DMS114 treated with DMSO at 0.1 percent for 48 hours (cell line): Measurements from ENCODE around the gene DDX20.
"Not testable (repeated sequence)": the region's sequence is repeated elsewhere in the genome, so short reads cannot be mapped to it uniquely, and the experiment has no call there.

ENCODE experiments used
- DNase-seq: peaks from one replicate; lab custom pipeline; 2025; ENCODE audit not compliant: unreplicated experiment; lab: John Stamatoyannopoulos, UW

The DDX20 gene

DNA sequence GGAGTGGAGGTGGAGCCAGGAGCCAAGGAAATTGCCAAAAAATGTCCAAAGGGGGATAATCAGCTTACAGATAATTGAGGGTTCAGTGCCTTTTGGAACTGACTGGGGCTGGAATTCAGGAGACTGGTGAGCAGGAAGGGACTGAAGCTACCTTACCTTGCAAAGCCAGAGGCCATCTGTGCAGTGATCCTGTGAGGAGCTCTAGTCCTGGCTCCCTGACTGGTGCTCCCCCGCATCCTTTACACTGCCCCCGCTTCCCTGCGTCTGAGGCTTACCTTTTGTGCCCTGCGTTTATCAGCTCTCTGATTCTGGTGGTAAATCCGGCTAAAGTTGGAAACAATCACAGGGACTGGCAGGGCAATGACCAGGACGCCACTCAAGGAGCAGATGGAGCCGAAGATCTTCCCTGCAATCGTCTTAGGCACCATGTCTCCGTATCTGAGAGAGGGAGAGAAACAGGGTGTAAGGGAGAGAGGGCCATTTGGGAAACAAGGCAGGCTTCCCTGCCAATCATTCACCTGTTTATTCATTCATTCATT, 31.0 kb downstream of the DDX20 start:
- DNase-seq, result no peak

DNA sequence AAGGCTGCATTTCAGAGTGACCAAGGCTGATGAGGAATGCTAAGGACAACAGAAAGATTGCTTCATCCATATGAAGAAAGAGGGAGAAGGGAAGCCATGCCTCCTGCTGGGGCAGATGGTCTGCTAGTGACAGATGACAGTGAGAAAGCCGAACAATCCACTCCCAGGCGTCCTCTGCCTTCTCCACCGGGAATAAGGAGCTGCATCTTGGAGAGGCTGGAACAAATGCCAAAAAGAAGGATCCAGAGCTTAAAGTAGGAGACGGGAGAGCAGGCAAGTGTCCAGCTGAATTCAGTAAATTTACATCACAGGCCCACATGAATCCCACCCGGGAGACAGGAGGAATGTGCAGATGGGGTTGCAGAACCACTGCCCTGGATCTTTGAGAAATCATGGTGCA, 33.4 kb downstream of the DDX20 start:
- DNase-seq, result no peak

DNA sequence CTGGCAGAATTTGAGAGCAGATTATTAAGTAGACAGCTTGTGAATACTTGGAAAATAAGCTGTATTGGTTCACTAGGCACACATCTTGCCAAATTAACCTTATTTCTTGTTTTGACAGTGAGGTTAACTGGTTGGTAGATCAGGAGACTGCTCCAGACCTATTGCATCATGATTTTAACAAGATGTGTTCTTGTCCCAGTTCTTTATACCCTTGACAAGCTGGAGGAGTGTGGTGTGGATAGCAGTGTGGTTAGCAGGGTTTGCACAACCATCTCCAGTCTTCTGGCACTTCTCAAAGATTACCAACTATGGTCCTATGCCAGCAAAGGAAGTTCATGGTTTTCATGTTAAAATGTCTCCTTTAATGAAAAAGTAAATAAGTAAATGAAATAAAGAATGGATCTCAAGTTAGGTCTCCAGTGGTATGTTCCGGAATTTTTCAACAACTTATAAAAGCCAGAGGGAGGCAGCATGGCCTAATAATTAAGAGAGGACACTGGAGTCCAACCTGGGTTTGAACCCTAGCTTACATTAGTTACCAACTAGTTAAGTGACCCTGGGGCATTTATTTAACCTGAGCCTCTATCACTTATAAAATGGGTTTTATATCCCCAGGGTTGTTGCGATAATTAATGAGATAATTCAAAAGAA, 34.1 kb downstream of the DDX20 start:
- DNase-seq, result no peak

DNA sequence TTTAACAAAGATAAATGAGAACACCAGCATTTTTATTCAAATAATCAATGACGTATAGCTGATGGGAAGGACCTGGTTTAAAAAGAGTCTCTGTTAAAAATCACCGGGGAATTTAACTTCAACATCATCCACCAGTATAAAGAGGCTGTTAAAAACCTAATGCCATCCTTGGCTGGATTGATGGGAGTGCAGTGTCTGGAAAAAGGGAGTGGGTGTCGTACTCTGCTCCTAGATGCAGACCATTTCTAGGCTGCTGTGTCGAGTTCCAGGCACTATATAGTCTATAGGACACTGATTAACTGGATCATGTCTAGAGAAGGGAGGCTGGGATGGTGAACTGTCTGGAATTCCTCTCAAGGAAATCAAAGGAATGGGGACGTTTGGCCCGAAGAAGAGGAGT, 36.1 kb downstream of the DDX20 start:
- no peak for DNase-seq

DNA sequence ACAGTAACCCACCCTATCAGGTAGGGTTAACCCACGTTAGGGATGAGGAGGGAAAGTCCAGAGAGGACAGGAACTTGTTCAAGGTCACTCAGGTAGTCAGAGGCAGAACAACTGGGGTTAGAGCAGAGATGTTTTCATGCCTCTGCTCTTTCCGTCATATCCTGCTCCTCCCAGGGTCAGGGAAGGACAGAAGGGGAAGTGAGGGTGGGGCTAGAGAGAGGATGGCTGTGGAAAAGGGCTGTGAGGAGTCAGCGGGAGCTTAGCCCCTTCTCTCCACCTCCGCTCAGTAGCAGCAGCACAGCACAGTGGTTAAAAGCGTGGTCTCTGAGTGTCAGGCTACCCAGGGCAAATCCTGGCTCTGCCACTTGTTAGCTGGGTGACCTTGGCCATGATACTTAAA, 36.5 kb downstream of the DDX20 start:
- no peak for DNase-seq

DNA sequence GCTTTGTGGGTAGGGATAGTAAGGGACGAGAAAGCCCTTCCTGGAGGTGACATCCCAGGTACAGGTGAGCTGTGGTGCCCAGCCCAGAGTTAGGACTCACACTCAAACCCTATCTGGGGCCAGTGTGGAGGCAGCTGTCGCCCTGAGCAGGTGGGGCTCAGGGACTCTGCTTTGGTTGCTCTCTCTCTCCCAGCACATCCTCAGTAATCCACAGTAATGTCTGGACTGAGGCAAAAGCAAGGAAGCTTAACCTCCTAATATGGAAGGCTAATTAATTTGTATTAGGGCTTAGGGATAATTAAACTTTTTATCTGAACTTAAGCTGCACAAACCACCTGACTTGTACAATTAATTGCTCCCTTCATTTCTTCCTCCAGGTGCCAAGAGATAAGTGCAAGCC, 38.2 kb downstream of the DDX20 start:
- DNase-seq, result no peak

DNA sequence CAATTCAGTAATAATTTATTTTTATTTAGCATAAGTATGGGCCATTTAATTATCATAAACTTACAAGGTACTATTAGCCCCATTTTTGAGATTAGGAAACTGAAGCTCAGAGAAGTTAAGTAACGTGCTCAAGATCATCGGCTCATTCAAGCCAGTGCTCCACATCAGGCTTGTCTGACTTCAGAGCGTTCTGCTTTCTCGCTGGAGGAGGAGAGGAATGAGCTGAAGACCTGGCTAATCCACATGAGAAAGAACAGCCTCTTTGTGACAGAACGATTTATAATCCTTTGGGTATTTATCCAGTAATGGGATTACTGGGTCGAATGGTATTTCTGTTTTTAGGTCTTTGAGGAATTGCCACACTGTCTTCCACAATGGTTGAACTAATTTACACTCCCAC, 39.7 kb downstream of the DDX20 start:
- no peak for DNase-seq

DNA sequence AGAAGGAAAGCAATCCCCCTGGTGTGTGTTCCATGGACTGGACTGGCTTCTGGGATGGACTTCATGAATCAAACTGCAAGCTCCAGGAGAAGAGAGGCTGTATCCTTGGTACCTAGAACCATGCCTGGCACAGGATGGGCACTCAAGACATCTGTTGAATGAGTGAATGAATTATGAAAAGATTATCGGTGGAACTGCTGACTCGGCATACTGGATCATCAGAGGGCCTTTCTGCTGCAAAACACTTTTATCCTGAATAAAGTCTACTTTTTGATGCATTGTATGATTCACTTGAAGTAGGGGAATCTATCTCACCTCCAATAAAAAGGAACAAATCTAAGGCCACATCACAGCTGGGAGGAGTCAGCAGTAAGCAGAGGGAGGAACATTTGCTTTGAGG, 42.9 kb downstream of the DDX20 start:
- DNase-seq, result no peak

DNA sequence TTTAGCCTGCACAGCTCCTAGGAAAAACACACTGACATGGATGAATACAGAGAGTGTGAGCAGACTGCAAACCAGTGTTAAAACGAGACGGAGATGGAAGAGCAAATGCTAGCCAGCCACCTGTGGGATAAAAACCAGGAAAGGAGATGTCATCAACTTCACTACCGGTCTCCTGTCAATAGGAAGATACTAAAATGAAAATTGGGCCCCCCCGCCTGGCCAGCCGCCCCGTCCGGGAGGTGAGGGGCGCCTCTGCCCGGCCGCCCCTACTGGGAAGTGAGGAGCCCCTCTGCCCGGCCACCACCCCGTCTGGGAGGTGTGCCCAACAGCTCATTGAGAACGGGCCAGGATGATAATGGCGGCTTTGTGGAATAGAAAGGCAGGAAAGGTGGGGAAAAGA, 44.0 kb downstream of the DDX20 start:
- DNase-seq, result not testable (repeated sequence)

DNA sequence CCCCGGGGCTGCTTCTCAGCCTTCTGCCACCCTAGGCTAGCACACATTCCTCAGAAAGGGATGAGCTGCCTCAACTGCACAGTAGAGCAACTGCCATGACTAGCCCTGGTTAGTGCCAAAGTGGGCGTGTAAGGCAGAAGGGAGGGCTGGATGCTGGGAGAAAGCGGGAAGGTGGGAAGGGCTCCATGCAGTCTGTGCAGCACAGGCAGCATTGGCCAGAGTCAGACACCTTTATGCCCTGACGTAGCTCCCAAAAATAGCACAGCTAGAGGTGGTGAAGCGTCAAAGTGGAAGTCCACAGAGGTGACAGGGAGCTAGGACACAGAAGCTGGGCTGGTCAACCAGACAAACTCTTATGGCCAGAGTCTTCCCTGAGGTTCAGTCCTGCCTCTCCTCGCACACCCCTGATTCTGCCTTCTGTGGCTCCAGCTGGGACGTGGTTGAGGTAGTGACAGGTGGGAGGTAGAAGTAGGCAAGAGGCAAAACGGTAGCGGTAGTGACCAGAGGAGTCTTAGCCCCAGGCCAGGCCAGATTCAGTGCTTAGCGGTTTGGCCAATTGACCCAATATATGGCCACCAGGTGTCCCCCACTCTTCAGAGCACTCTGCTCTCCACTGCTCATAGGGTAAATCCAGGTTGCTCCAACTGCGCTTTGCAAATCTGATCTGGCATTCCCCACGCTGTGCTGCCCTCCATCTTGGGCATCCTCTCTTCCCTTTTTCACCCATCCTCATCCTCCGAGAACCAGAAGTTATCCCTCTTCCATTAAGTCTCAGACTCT, 45.6 kb downstream of the DDX20 start:
- DNase-seq, result no peak

DNA sequence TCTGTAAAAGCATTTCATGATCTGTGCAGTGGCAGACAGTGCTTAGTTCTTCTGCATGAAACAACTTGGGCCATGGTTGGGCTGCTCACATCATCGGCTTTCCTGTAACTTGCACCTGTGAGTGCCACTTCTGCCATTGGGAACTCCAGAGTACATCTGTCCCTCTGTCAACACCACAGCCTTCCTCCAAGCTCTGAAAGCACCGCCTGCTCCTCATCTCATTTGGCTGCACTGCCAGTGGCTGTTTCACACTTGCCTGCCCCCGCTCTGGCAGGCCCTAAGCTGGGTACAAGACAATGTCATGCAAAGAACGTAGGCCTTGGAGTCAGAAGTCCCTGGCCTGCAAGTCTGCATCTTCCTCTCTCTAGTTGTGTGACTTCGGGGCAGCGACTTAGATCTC, 46.4 kb downstream of the DDX20 start:
- no peak for DNase-seq

DNA sequence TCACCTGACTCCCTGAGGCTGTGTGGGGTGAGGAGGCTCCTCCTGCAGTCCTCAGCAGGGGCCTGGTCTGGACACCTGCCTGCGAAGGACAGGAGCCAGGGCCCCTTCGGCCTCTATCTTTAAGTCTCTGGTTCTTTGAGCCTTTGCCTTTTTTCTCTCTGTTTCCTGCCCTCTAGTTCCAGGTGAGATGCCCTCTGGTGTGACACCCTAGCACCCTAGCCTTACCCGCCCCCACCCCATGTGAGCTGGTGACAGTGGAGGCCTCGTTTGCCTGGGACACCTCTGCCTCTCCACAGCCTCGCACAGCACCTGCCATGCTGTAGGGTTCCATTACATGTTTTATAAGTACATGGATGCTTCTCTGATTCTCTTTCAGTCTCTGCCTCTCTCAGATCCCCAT, 47.3 kb downstream of the DDX20 start:
- no peak for DNase-seq

DNA sequence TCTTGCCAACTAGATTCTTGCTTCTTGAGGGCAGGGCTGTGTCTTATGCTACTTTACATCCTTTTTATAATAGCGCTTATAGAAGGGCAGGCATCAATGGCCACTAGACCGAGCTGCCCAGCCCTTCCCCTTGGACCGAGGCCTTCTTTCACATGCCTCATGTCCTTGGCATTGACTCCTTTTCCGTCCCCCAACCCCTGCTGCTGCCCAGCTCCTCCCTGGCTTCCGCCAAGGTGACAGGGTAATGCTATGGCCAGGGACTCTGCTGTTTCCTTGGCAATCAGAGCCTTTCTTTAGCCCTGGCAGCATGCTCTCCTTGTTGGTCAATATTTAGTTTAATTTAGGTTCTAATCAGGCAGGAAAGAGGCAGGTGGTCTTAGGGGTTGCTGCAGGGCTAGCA, 48.2 kb downstream of the DDX20 start:
- no peak for DNase-seq

DNA sequence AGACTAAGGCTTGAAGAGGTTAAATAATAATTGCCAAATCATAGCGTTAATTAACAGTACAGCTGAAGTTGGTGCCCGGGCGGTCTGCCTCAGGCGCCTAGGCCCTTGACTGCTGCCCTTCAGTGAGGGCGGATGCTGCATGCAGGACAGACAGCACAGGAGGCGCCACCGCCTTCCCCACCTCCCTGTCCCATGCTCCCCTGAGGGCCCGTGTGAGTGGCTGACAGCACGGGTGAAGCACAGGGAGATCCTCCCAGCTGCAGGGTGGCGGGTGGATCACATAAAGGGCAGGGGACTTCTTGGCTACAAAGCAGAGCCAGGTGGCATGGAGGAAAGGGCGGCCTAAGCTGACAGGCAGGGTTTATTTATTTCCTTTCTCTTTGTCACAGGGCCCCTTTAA, 49.1 kb downstream of the DDX20 start:
- DNase-seq, result no peak

DNA sequence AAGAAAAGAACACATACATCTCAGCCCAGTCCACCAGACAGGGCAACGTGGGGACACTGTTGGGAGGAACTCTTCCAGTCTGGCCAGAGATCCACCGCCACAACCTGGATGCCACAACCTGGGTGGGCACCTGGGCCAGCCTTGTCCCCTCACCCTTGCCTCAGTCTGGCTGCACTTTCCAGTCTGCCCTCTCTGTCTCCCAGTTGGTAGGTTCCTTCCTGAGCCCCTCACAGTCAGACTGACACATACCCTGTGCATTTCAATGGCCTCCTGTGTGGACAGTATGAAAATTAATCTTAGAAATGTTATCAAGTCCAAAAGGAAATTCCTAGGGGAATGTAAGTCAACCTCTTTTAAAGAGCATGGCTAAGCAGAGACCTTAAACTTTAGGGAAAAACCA, 49.5 kb downstream of the DDX20 start:
- no peak for DNase-seq

DNA sequence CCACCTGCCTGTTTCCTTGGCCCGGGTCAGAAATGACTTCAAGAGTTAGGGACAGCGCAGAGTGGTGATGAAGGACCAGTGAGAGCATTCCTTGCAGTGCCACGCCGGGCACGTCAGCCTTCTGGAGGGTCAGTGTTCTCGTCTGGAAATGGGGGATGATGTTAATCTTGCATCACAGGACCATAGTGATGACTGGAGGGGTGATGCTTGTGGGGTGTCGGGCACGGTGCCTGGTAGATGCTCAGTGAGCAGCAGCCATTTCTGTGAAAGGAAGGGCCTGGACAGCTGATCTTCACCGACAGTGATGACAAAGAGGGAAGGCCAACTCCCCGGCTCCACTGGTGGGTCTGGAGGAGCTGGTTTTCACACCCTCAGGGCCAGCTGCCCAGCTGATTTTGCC, 56.2 kb downstream of the DDX20 start:
- no peak for DNase-seq

DNA sequence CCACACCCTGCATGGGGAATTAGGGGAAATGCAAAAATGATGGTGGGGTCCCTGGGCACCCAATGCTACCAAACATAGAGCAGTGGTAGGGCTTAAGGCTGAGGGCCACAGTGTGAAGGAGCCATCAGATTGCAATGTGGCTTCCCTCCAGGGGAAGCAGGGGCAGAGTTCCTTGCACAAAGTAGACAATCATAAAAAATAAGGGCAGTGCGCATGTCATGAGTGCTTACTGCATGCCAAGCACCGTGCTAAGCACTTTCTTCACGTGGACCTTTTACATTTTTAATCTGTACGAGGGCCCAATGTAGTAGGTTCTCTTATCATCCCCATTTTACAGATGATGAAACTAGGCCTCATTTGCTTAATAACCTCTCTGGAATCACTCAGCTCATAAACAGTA, 56.6 kb downstream of the DDX20 start:
- no peak for DNase-seq

DNA sequence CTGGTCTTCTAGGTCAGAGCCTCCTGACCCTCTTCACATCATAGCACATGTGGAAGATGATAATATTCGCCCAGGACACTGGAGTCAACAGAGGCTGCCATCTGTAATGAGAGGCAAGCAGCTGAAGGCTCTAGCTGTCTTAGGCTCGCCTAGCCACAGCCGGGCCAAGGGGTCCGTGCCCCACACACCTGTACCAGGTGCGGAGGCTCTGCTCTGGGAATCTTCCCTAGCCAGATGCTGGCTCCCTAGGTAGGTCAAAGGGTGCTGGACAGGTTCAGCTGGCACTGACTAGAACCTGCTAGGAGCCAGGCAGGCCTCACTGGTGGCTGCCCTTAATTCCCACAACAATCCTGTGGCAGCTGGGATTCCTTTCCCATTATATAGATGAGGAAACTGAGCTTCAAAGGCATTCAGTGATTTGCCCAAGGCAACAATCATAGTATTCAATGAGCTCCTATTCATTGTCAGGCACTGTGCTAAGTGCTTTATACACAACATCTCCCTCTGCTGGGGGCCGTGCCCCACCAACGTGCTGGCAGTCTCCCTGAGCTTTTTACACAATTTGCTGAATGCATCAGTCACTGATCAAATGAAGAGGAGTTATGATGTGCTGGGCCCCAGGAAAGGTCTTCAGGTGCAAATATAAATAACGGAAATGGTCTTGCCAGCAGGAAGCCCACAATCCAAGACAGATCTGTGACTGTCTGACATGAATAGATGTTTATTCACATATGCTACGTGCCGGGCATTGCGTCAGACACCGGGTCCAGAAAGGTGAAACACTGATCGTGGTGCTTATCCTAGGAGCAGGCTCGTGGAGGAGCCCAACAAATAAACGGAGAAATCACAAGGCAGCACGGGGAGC, 58.0 kb downstream of the DDX20 start:
- DNase-seq, result no peak

DNA sequence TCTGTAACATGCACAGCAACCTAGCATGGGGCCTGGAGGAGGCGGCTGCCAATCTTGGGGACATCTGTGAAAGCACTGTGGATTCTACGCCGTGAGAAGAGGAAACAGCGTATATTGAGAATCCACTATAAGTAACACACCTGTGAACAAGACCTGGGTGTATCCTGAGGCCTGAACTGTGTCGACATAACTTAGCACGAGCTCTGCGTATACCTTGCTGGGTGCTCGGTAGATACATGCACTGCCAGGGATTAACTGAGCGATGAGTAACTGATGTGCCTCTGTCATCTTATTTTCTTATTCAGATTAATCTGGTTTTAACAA, 58.6 kb downstream of the DDX20 start:
- DNase-seq, result no peak

DNA sequence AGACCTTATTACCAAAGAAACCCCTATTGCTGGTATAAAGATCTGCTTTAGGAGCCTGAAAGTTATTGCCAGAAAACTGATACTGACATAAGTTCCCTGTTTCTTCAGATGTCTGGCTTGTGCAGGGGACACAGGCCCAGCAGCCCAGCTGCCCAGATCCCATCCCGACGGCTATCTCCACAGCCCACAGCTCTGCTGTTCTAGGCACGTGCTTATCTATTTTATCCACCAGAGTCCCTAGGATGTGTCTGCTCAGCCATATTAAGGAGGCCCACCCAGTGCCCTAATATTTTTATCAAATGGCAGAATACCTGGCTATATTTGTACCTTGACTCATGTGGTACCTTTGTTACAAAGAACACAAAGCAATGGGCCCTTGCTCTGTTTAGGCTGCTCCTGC, 58.9 kb downstream of the DDX20 start:
- no peak for DNase-seq
